ENCODE data around the gene SELENOO. TPM values are rescaled to one million over a fixed set of nuclear protein-coding genes. Genes with fewer than 3 reads are reported as not detected.

The SELENOO gene
- total RNA-seq, 1 experiment from 2014 or later: 21.9 TPM

GRCh38 chr22:50177537-50178470 is 23.0 kb upstream of the SELENOO start:
- no peak overlapping the region for H3K4me3 Mint-ChIP-seq (ENCODE audit: unreplicated experiment)
- DNase-seq (ENCODE audit: unreplicated experiment): no peak
- intact Hi-C loops (cut with micrococcal nuclease): no loop called here
- no peaks in the 10 kb centered on the region for H3K9me3 Mint-ChIP-seq (ENCODE audit: unreplicated experiment)
- peaks cover 1% of the 10 kb centered on the region for H3K36me3 Mint-ChIP-seq (ENCODE audit: insufficient read depth, unreplicated experiment)
- no peaks in the 10 kb centered on the region for H3K4me1 Mint-ChIP-seq (ENCODE audit: insufficient read depth, unreplicated experiment)
- ChIA-PET POLR2A (no interaction called here), CTCF (no interaction called here)
- TF ChIP-seq CTCF (IDR thresholded peaks at IDR 0.05; ENCODE audit: unreplicated experiment): no peak
- no TSS peak for BruUV-seq (replicated peaks)
- H3K27me3 Mint-ChIP-seq (ENCODE audit: insufficient read depth, unreplicated experiment): no peaks in the 10 kb centered on the region
- no peak overlapping the region for H3K27ac Mint-ChIP-seq (ENCODE audit: low read depth, unreplicated experiment)

- H3K4me3 Mint-ChIP-seq (ENCODE audit: unreplicated experiment): no peak overlapping the region
- H3K4me1 Mint-ChIP-seq (ENCODE audit: insufficient read depth, unreplicated experiment): no peaks in the 10 kb centered on the region
- ChIA-PET POLR2A (no interaction called here), CTCF (no interaction called here)
- H3K36me3 Mint-ChIP-seq (ENCODE audit: insufficient read depth, unreplicated experiment): no peaks in the 10 kb centered on the region
- no peak for TF ChIP-seq CTCF (IDR thresholded peaks at IDR 0.05; ENCODE audit: unreplicated experiment)
- BruUV-seq (replicated peaks): no TSS peak
- no peaks in the 10 kb centered on the region for H3K9me3 Mint-ChIP-seq (ENCODE audit: unreplicated experiment)
- intact Hi-C loops (cut with micrococcal nuclease): no loop called here
- no peaks in the 10 kb centered on the region for H3K27me3 Mint-ChIP-seq (ENCODE audit: insufficient read depth, unreplicated experiment)
- H3K27ac Mint-ChIP-seq (ENCODE audit: low read depth, unreplicated experiment): no peak overlapping the region
- no peak for DNase-seq (ENCODE audit: unreplicated experiment)
These were observed 22.3 kb upstream of the SELENOO start for GRCh38 chr22:50178471-50178864.

GRCh38 chr22:50178871-50179869 is 21.6 kb upstream of the SELENOO start:
- no TSS peak for BruUV-seq (replicated peaks)
- Mint-ChIP-seq H3K4me3 (ENCODE audit: unreplicated experiment) (no peak overlapping the region), H3K27ac (ENCODE audit: low read depth, unreplicated experiment) (no peak overlapping the region), H3K36me3 (ENCODE audit: insufficient read depth, unreplicated experiment) (no peaks in the 10 kb centered on the region), H3K4me1 (ENCODE audit: insufficient read depth, unreplicated experiment) (no peaks in the 10 kb centered on the region), H3K27me3 (ENCODE audit: insufficient read depth, unreplicated experiment) (no peaks in the 10 kb centered on the region), H3K9me3 (ENCODE audit: unreplicated experiment) (no peaks in the 10 kb centered on the region)
- DNase-seq (ENCODE audit: unreplicated experiment): no peak
- ChIA-PET POLR2A (no interaction called here), CTCF (interaction anchor here (1.5 kb wide), 1 partner anchor 30 kb away, joined by 6 read pairs; no protein-coding TSS in a partner anchor)
- TF ChIP-seq CTCF (IDR thresholded peaks at IDR 0.05; ENCODE audit: unreplicated experiment): no peak
- intact Hi-C loops (cut with micrococcal nuclease): no loop called here
